Myocyte (in vitro differentiated cells): ENCODE measurements around the gene KCNJ6. TPM values are rescaled to one million over a fixed set of nuclear protein-coding genes. Genes with fewer than 3 reads are reported as not detected.
"Not testable (repeated sequence)": the region's sequence is repeated elsewhere in the genome, so short reads cannot be mapped to it uniquely, and the experiment has no call there.

Experiments
- DNase-seq: peaks from one replicate; pipeline ENCODE4 v3.0.0-alpha.2; 2012; ENCODE audit warnings: low read depth
- polyA plus RNA-seq: library from polyadenylated mRNA; unstranded; fragments of >200 nt; gene quantifications from one replicate; pipeline ENCODE4 v1.2.1, GENCODE V29; 2012; ENCODE audit warnings: missing spikeins
- total RNA-seq: library from RNA; depleted of rRNA; stranded (reverse); fragments of >200 nt; gene quantifications from 2 replicates; pipeline ENCODE4 v1.2.3, GENCODE V29; 2014

Gene KCNJ6, protein sequence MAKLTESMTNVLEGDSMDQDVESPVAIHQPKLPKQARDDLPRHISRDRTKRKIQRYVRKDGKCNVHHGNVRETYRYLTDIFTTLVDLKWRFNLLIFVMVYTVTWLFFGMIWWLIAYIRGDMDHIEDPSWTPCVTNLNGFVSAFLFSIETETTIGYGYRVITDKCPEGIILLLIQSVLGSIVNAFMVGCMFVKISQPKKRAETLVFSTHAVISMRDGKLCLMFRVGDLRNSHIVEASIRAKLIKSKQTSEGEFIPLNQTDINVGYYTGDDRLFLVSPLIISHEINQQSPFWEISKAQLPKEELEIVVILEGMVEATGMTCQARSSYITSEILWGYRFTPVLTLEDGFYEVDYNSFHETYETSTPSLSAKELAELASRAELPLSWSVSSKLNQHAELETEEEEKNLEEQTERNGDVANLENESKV
- total RNA-seq: 18.3 and 19.4 TPM in 2 replicates
- 11.2 TPM for polyA plus RNA-seq

DNA sequence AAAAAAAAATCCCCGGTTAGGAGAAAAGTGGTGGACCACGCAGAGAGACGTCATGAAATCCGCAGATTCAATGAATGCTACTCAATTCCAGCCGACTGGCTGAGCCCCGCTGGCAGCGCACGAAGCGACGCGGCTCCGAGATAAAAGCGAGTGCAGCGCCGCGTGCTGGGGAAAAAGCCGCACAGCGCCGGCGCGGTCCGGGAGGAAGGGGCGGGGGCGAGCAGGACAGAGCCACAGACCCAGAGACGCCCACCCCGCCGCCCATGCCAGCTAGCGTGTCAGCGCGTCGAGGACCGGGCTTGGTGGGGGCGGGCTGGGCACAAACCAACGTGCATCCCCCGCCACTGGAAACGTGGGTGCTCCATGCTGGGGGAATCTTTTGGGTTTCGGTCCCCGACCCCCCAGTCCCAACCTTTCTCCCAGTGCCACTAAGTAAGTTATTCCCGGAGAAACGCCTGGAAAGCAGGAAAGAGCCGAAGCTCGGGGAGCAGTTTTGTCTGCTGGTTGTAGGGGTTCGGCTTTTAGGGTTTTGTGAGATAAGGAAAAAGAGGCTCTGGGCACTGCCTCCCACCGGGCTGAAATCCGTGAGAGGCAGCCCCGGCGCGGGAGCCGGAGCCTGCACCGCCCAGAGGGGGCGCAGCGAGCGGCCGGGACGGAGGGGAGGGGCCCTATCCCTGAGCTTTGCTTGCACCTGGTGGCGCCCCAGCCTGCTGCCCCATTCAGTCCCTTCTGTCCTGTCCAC is at the start of gene KCNJ6:
Gene KCNJ6, minus strand, starts transcription at position 148 of the 742 bp plus-strand sequence. CDS start 75,775 bp downstream, outside the sequence.
- peak; percentile 86 for DNase-seq

DNA sequence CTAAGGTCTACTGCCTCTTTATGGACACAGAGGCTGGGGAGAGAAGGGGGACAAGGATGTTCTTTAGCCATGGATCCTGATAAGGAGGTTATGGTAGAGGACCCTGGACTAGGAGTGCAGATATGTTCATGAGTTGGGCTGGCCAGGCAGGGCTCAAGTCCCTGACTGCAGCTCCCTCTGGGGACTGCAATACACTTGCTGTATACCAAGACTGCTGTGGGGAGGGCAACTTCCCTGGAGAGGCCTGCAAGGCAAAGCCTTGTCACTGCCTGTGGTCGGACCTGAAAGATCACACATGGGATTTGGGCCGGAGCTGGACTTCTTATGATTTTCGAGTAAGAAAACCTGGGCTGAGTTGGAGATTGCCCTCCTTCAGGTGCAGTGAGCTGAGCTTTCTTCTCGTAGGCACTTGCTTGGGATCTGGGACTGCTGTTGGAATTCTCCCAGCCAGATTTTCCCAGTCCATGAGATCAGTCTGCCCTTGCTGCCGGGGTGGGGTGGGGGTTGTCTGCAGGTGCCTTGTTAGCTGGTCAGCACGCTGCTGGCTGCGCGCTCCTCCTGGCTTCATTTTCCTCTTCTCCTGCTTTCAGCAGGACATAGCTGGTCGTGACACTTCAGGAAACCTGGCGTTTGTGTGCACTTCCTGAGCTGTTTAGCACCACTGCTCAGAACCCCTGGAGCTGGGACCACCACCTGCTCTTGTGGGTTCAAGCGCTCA is 49.0 kb upstream of the KCNJ6 start:
- DNase-seq: no peak

DNA sequence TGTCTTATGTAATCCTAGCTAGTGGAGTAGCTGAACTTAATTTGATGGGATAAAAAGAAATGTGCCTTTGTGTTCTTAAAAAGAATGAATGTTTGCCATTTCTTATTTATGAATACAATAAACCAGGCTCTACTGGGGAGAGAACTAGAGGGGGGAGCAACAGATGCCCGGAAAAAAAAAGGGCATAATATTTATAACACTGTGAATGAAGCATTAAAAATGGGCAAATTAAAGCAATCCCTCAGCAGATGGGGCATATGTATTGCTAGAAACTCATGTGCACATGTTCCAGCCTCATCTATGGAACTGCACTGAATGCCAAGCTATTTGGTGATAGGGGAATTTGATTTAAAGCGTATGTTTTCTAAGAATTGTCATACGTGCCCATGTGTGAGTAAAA is 42.3 kb upstream of the KCNJ6 start:
- DNase-seq: no peak

DNA sequence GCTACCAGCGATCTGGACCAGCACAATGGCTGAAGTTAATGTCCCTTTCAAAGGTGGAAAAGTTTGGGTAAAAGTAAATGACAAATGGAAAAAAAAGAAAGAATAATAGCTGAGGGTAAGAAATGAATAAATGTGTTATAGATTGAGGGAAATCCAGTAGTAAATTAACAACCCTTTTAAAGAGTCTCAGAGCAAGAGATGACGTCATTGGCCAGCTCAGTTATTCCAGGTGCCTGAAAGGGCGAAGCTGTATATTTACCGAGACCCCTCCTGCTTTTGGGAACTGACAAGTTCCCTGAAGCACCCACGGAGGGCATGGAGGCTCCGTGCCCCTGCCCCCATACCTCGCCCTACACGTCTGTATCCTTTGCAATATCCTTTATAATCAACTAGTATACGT is 40.5 kb upstream of the KCNJ6 start:
- no peak for DNase-seq

DNA sequence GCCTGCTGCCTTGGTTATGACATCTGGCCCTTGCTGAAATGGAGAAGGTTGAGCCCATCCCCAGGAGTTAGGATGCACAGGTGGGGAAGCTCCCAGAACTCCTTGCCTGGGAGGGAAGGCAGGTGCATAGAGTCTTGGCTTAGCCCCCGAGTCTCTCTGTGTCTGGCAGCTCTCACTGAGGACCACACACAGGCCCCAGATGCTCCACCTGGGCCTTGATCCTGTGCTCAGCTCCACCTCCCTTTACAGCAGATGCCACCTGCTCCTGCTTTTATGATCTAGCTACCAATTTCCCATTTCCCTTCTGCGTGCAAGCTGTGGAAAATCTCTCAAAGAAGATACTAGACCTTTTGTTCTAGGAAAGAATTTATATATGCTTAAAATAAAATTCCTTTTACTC is 28.8 kb upstream of the KCNJ6 start:
- DNase-seq: no peak

DNA sequence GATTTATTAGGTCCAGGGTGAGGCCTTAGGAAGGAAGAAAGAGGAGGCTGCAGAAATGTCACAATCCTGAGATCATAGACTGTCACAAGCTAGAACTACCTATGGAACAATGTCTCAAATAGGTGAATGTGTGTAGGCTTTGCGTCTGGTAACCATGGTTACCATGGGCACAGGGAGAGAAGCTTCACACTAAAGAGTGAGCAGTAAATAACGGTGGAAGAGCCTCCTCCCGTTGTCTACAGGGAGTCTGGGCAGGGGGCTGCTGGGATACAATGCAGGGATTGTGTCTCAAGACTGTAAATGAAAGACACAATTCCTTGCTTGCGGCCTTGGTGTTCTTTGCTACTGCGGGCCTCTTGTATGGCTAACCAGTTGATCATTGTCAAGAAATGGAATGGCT is 28.2 kb upstream of the KCNJ6 start:
- no peak for DNase-seq

DNA sequence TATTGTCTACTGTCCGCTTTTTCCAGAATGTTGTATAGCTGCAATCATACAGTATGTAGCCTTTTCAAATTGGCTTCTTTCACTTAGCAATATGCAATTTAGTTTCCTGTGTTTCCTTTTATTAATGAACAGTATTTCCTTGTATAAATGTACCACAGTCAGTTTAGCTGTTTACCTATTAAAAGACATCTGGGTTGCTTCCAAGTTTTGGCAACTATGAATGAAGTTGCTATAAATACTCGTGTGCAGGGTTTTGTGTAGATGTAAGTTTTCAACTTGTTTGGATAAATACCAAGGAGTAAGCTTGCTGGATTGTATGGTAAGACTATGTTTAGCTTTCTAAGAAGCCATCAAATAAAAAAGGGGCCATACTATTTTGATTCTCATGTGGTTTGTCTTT is 24.4 kb upstream of the KCNJ6 start:
- DNase-seq: peak; percentile 5

DNA sequence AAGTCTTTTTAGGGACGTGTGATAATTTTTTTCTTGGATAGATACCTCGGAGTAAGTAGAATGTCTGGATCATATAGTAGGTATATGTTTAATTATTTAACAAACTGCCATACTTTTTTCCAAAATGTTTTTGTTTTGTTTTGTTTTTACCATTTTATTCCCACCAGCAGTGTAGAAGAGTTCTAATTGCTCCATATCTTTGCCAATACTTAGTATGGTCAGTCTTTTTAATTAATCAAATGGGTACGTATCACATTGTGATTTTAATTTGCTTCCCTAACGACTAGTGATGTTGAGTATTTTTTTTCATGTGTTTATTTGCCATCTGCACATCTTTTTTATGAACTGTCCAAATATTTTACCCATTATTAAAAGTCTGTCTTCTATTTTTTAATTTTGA is 23.6 kb upstream of the KCNJ6 start:
- DNase-seq: no peak

DNA sequence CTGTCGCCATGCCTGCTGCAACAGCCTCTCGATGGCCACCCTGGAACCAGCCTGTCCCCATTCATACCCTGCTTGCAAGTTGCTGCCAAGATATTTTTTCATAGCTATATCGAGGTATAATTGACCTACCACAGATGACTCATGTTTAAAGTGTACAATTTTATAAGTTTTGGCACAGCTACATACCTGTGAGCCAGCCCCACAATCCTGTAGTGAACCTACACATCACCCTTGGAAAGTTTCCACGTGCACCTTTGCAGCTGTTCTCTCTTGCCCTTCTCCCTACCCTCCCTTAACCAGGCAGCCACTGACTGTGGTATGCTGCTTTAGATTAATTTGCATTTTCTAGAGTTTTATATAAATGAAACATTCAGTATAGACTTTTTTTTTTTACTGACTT is 23.0 kb upstream of the KCNJ6 start:
- DNase-seq: no peak

DNA sequence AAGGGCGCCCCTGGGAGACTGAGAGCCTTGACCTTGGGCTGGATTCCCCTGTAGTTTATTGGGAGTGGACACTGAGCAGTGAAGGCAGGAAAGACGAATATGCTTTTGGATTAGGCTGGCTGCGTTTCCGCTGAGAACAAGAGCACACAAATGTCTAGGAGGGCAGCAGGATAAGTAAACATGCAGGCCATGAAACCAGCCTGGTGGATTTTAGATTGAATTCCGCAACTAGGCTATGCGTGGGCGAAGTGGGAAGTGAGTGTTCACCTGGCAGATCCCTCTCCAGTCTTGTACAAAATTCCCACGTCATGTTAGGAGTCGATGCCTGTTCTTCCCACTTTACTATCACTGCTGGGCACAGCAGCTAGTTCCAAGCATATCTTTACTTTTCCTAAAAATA is 21.4 kb upstream of the KCNJ6 start:
- no peak for DNase-seq

DNA sequence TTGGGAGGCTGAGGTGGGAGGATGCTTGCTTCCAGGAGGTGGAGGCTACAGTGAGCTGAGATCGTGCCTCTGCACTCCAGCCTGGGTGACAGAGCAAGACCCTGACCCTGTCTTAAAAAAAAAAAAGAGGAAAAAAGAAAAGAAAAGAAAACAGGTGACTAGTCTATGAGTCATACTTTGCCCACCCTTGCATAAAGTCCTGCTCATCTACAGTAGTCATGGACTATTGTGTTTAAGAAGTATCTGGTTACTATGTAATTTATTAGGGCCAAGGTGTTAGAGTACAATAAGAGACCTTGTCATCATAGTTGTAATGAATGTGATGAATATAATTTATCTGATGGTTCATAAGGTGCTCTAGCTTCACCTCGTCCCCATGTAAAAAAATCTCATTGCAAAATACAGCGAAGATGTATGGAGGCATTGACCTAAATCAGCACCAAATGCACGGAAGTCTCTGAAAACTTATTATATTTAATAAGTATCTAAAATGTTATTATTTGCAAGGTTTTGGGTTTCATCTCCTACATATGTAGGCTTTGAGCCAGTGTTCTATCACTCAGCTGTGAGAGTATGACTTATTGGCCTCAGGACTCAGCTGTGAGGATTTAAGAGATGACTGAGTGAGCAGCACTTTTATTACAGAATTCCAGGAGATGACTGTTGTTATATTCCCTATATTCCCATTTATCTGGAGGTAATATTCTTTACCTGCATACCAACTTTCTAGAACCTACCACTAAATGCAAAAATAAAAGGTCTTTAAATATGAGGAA is 19.9 kb upstream of the KCNJ6 start:
- no peak for DNase-seq

DNA sequence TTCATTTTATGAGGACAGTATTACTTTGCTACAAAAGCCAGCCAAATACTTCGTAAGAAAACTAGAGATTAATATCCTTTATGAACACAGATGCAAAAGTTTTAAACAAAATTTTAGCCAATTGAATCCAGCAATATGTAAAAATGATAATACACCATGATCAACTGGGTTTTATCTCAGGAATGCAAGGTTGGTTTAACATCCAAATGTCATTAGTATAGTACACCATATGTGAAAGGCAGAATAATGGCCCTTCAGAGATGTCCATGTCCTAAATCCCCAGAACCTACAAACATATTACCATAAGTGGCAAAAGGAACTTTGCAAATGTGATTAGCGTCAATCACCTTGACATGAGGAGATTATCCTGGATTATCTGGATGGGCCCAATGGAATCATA is 16.7 kb upstream of the KCNJ6 start:
- no peak for DNase-seq

DNA sequence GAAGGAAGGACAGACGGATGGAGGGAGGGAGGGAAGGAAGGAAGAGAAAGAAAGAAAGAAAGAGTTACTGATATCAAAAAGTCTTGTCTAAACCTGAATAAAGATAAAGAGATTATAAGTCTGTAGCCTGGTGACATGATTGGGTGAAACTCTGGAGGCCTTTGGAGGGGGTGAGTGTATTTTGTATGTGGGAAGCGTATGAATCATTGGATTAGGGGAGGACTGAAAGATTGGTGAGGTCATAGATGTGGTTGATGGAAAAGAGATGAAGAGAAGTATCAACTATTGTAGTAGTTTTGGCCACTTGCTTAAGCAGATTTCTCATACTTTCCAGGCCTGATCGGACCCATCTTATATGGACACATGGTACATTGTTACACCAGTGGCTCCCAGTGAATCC is 11.5 kb upstream of the KCNJ6 start:
- no peak for DNase-seq

DNA sequence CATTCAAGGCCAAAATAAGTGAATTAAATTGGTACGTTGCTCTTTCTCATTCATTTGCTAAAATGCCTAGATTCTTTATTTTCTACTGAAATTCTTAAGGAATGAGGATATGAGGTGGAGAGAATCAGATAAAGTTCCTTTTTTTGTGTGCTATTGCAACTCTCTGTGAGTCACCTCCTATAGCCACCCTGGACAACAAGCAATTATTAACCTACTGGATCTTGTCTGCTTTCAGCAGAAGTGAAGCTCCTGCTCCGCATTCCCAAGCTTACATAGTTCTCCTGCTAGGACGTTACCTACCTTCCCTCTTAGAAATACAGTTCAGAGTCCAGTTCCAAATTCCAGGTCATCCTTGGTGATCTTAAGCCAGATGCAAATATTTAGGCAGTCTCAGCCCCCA is 4.8 kb upstream of the KCNJ6 start:
- no peak for DNase-seq

DNA sequence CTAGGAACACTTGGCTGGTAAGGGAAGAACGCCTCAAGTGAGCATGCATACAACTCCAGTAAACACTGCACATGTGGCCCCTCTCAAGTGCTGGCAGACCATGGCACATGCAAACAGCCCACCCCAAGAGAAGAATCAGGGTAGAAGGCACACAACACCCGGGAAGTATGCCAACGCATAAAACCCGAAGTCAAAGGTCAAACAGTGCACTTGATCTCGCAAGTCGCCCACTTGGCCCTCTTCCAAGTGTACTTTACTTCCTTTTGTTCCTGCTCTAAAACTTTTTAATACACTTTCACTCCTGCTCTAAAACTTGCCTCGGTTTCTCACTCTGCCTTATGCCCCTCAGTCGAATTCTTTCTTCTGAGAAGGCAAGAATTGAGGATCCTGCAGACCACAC is 4.0 kb upstream of the KCNJ6 start:
- not testable (repeated sequence) for DNase-seq

DNA sequence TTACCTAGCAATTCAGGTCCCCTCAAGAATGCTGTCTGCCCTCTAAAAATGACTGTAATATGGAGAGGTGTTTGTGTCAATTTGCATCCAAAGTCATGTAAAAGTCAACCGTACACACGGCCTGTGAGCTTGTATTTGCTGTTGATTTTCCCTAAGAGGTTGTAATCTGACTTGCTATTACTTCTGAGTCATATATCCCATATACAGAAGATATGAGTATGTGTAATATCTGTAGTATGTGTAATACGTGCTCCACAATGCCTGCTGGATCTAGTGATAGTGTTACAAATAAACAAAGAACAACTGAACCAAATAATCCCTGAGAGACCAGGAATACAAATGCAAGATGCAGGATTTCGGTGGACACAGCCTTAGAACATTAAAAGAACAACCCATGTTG is 1.4 kb upstream of the KCNJ6 start:
- DNase-seq: no peak

DNA sequence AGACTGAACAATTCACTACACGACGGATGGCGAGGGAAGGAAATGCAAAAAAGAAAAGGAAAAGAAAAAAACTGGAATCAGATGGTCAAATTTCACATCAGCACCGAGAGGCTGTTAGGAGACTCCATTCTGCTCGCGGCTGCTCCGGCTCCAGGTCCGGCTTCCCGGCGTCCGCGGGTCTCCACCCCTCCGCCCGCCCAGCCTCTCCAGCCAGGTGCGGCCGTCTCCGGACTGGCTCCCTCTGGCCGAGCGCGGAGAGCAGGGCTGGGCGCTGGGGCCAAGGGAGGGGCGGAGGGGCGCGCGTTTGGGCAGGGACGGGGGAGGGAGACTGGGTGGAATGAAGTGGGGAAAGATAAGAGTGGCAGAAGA is 332 bp downstream of the KCNJ6 start:
- DNase-seq: no peak

DNA sequence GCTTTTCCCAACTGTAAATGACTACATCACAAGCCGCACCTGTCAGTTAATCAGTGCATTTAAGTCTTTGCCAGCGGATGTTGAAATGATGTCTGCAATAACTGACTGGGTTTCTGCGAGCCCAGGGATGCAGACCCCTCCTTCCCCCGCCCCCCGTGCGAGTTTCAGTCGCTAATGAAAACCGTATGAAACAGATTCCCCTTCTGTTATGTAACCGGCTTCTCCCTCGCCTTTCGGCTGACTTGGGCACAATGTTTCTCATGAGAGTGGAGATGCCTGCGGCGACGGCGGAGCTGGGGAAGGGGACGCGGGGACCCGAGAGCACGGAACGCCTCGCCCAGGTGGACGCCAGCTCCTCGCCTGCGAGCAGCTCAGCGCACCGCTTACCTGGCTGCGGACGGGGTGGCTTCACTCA is 753 bp downstream of the KCNJ6 start:
- peak; percentile 61 for DNase-seq

DNA sequence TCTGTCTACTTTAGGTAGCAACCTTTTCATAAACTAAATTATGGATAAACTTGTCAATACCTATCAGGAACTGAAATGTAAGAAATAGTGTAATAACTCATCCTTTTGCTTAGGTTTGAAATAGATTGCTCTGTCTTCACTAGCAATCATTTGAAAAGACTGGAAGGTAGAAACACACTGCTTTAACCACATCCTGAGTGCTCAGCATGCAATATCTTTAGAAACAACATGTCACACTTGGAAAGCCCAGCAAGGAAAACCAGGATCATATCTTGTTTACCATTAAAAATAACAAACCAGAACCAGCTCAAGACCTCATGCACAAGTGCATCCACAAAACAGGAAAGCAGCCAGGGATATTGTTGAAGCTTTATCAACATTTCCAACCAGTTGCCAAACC is 3.6 kb downstream of the KCNJ6 start:
- DNase-seq: peak; percentile 78

DNA sequence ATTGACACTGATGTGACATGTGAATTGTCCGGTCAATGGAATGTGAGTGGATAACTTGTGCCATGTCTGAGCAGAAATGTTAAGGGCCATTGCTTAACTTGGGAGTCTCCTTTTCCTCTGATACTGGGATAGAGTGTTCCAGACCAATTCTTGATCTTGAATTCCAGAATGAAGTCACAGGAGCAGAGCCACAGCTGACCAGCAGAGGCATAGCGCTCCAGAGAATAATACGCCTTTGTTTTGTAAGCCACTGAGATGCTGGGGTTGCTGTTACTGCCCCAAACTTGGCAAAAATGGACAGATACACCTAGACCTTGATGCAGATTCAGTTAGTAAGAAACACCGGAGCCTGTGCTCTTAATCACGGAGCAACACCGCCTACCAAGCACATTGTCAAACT is 6.3 kb downstream of the KCNJ6 start:
- no peak for DNase-seq

DNA sequence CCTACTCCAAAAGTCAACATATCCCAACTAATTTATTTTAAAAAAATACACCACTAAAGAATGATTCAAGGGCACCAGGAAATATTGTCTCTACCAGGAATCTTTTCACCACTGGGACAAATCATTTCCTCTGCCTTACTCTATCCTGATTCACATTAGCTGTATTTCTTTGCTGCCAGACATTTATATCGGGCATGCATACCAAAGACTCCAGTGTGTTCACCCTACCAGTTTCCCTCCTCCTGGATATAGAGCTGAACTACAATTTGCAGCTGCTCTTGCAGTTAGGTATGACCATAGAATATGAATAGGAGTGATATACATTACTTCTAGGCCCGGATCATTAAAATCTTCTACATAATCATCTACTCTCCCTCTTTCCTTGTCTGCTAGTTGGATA is 7.6 kb downstream of the KCNJ6 start:
- peak; percentile 22 for DNase-seq
